ENCODE measurements around the gene SORCS1. TPM values are rescaled to one million over a fixed set of nuclear protein-coding genes. Genes with fewer than 3 reads are reported as not detected.

SORCS1 gene
- total RNA-seq, 2 experiments from 2014 or later: not detected

DNA sequence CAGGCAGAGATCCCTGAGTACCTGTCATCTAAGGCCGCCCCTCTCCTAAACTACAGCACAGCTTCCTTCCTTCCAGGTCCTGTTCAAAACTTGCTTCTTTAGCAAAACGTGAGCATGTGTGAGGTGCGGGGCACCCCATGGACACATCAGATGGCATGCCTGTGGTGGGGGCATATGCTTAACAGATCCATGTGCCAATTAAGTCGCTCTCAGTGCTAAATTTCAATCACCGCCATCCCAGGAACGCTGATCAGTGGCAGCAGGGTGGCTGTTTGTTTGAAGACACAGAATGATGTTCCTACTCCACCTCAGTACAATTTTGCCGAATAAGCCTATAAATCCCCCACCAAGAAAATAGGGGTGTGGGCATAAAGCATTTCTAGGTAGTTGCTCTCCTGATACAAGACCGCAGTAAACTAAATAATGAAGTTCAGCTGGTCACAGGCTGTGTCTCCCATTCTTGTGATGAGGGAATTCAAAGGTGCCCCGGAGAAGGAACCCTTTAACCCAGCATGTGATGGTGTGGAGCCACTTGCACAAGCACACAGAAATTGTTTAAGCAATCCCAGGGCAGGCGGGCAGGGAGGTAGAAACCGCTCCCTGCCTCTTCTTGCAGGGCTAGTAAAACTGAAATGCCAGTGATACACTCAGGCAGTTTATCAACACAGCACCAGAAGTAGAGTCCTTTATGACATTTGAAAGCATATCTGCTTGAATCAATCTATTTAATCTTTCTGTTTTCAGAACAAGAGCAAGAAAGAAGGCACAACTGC, 205.7 kb downstream of the SORCS1 start:
- no peak overlapping the region for H3K27ac Mint-ChIP-seq
- no peak overlapping the region for H3K4me3 Mint-ChIP-seq
- Histone ChIP-seq H3K27ac (ENCODE audit: low read depth in 1 of 2, low read length in 2 of 2) (no peak overlapping the region), H3K4me1 (ENCODE audit: insufficient read depth, low read length) (no peaks in the 10 kb centered on the region), H3K9me3 (ENCODE audit: control insufficient read depth in 1 of 2, insufficient read depth in 1 of 2, low read length in 2 of 2) (peaks cover 0 to 26% of the 10 kb centered on the region in 2 experiments), H3K27me3 (ENCODE audit: control insufficient read depth in 1 of 2, insufficient read depth in 2 of 2, low read length in 2 of 2) (no peaks in the 10 kb centered on the region), H3K4me3 (ENCODE audit: low read length) (no peak overlapping the region), H3K36me3 (ENCODE audit: insufficient read depth, low read length) (no peaks in the 10 kb centered on the region)
- POLR2A ChIA-PET: no interaction called here
- ATAC-seq (ENCODE audit: poor library complexity) (no peak), DNase-seq (no peak)
- no peaks in the 10 kb centered on the region for H3K36me3 Mint-ChIP-seq (ENCODE audit: low read depth)
- peaks cover 3% of the 10 kb centered on the region for H3K9me3 Mint-ChIP-seq
- H3K27me3 Mint-ChIP-seq: no peaks in the 10 kb centered on the region
- no peaks in the 10 kb centered on the region for H3K4me1 Mint-ChIP-seq (ENCODE audit: low read depth)
- CTCF ChIA-PET: no interaction called here
- intact Hi-C loops (cut with DNase I, micrococcal nuclease): no loop called here
- TF ChIP-seq, protein P1, sequence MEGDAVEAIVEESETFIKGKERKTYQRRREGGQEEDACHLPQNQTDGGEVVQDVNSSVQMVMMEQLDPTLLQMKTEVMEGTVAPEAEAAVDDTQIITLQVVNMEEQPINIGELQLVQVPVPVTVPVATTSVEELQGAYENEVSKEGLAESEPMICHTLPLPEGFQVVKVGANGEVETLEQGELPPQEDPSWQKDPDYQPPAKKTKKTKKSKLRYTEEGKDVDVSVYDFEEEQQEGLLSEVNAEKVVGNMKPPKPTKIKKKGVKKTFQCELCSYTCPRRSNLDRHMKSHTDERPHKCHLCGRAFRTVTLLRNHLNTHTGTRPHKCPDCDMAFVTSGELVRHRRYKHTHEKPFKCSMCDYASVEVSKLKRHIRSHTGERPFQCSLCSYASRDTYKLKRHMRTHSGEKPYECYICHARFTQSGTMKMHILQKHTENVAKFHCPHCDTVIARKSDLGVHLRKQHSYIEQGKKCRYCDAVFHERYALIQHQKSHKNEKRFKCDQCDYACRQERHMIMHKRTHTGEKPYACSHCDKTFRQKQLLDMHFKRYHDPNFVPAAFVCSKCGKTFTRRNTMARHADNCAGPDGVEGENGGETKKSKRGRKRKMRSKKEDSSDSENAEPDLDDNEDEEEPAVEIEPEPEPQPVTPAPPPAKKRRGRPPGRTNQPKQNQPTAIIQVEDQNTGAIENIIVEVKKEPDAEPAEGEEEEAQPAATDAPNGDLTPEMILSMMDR (IDR thresholded peaks at IDR 0.05): no peak

DNA sequence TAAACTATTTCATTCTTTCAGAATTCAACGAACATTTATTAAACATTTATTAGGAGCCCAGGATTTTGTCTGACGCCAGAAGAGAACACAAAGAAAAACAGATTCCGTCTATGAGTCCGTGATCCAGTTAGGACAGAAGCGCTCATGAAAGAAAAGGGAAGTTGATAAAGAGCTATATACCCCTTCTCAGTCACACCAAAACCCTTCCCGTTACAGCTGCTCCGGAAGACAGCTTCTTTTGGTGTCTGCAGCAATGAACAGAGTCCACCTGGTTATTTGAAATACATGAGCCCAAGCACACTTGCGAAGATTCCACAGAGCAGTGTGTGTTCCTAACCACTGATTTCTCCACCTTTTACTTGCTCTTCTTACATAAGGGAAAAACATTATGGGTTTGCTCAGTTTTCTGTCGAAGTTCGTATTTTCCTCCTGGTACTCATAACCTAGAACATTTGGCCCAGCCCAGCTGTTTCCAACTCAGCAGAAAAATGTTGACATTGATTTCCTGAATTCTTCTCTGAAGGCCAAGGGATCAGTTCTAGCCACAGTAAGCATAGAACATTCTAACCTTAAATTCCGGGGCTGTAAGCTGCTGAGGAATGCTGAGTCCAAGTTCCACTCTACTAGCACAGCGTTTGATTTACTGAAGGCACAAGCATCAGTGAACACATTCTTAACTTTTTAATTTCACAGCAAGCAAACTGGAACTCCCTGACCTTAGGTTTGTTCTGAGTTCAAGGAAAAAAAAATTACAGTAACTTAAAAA, 206.5 kb downstream of the SORCS1 start:
- Mint-ChIP-seq H3K27ac (no peak overlapping the region), H3K27me3 (no peaks in the 10 kb centered on the region), H3K4me3 (no peak overlapping the region), H3K36me3 (ENCODE audit: low read depth) (no peaks in the 10 kb centered on the region), H3K9me3 (peaks cover 3% of the 10 kb centered on the region), H3K4me1 (ENCODE audit: low read depth) (no peaks in the 10 kb centered on the region)
- Histone ChIP-seq H3K27ac (ENCODE audit: low read depth in 1 of 2, low read length in 2 of 2) (no peak overlapping the region), H3K9me3 (ENCODE audit: control insufficient read depth in 1 of 2, insufficient read depth in 1 of 2, low read length in 2 of 2) (peaks cover 0 to 24% of the 10 kb centered on the region in 2 experiments), H3K4me3 (ENCODE audit: low read length) (no peak overlapping the region), H3K36me3 (ENCODE audit: insufficient read depth, low read length) (no peaks in the 10 kb centered on the region), H3K4me1 (ENCODE audit: insufficient read depth, low read length) (no peaks in the 10 kb centered on the region), H3K27me3 (ENCODE audit: control insufficient read depth in 1 of 2, insufficient read depth in 2 of 2, low read length in 2 of 2) (no peaks in the 10 kb centered on the region)
- ATAC-seq (ENCODE audit: poor library complexity): no peak
- ChIA-PET POLR2A (no interaction called here), CTCF (no interaction called here)
- TF ChIP-seq, protein P1 (IDR thresholded peaks at IDR 0.05): no peak
- intact Hi-C loops (cut with DNase I, micrococcal nuclease): no loop called here
- DNase-seq: peak in 2 of 14 experiments; percentile 11 to 17

DNA sequence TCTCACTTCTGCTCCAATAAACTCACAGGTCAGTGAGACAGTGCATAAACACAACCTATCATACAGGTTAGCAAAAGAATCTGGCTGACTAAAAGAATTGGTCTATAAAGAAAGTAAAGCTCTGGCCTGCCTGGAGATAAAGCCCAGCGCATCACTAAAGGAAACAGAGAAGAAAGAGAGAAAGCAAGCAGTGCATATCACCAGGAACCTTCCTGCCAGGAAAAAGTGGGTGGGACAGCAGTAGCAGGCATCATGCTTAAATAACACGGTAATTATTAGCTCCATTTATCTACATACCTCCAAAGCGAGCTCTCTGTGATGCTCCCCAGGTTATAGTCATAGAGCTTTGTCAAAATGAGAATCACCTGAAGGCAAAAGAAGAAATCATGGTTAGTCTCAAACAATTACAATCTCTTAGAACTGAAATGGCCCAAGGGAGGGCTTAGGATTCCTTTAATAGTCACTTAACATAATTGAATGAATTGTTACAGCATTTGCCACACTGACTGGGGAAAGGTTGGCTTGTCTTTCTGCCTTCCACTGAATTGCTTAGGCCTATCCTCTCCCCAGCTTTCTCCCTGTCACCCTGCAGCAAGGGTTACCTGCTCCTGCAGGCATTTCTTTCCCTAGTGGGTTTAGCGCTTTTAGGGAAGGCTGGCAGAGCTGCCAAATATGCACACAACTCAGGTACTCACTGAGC, 208.1 kb downstream of the SORCS1 start:
- Histone ChIP-seq H3K4me3 (ENCODE audit: low read length) (no peak overlapping the region), H3K9me3 (ENCODE audit: control insufficient read depth in 1 of 2, insufficient read depth in 1 of 2, low read length in 2 of 2) (peaks cover 0 to 20% of the 10 kb centered on the region in 2 experiments), H3K36me3 (ENCODE audit: insufficient read depth, low read length) (no peaks in the 10 kb centered on the region), H3K4me1 (ENCODE audit: insufficient read depth, low read length) (no peaks in the 10 kb centered on the region), H3K27me3 (ENCODE audit: control insufficient read depth in 1 of 2, insufficient read depth in 2 of 2, low read length in 2 of 2) (no peaks in the 10 kb centered on the region), H3K27ac (ENCODE audit: low read depth in 1 of 2, low read length in 2 of 2) (no peak overlapping the region)
- ChIA-PET POLR2A (no interaction called here), CTCF (interaction anchor here (0.6 kb wide), 1 partner anchor 1670 kb away, joined by 3 read pairs; no protein-coding TSS in a partner anchor)
- DNase-seq (no peak), ATAC-seq (ENCODE audit: poor library complexity) (no peak)
- no peaks in the 10 kb centered on the region for H3K4me1 Mint-ChIP-seq (ENCODE audit: low read depth)
- no peaks in the 10 kb centered on the region for H3K27me3 Mint-ChIP-seq
- TF ChIP-seq, protein P1 (IDR thresholded peaks at IDR 0.05): no peak
- intact Hi-C loops (cut with DNase I, micrococcal nuclease): no loop called here
- no peak overlapping the region for H3K27ac Mint-ChIP-seq
- H3K9me3 Mint-ChIP-seq: no peaks in the 10 kb centered on the region
- H3K4me3 Mint-ChIP-seq: no peak overlapping the region
- H3K36me3 Mint-ChIP-seq (ENCODE audit: low read depth): no peaks in the 10 kb centered on the region

Data from CD4-positive, alpha-beta T cell (primary cell).